Prostate gland (tissue), 2 donors: ENCODE results near the gene FAM167B.

Experiments
- CTCF ChIP-seq, 4 experiments: fragments of 200-600 bp in 2 of 4; fragments of 450-650 bp in 2 of 4; sonication (generic) in 2 of 4; IDR thresholded peaks; 1 replicate in 3 of 4; 2 replicates in 1 of 4; pipeline ENCODE4 v1.5.1; 2016 to 2019; ENCODE audit warnings: antibody characterized with exemption in 4 of 4, mild to moderate bottlenecking in 2 of 4, moderate library complexity in 2 of 4
- POLR2A ChIP-seq: fragments of 450-650 bp; IDR thresholded peaks from one replicate; pipeline ENCODE4 v1.6.1; 2016; ENCODE audit warnings: antibody characterized with exemption, mild to moderate bottlenecking

- no peak for TF ChIP-seq CTCF (IDR thresholded peaks at IDR 0.05)
- no peak for TF ChIP-seq POLR2A
Measured at GRCh38 chr1:32228771-32229170, 18.3 kb upstream of the FAM167B start.
